HCT116 (cell line): Measurements from ENCODE around the gene SH3BP4. TPM values are rescaled to one million over a fixed set of nuclear protein-coding genes. Genes with fewer than 3 reads are reported as not detected.

Experiments
- ATAC-seq: fragments of 200-7000 bp; cut with Tn5 transposase; 2 replicates; pipeline ENCODE4 v1.9.1; 2020; ENCODE audit warnings: mild to moderate bottlenecking, moderate library complexity
- BruUV-seq: library from RNA; stranded (reverse); fragments of 400-500 nt; replicated peaks from 2 replicates; lab custom pipeline; 2021; lab: Mats Ljungman, UMichigan
- CTCF ChIA-PET: fragments of 300-600 bp; sonication (Branson Sonifier 250); formaldehyde crosslinking; loops from one replicate; lab custom pipeline; 2021; ENCODE audit warnings: antibody characterized with exemption; lab: Charles Lee
- POLR2A ChIA-PET: fragments of 300-600, 350-600 bp; sonication (Branson Sonifier 250); formaldehyde crosslinking; loops from one replicate; lab custom pipeline; 2021; ENCODE audit warnings: antibody characterized with exemption; lab: Charles Lee
- RAD21 ChIA-PET, 2 experiments: fragments of 300-600 bp; sonication (Branson Sonifier 250); formaldehyde crosslinking; loops; one replicate each; lab custom pipeline; 2023; ENCODE audit warnings: low total read pairs in 2 of 2; ENCODE audit not compliant: uncharacterized antibody in 2 of 2, unreplicated experiment in 2 of 2, low non-redundant PET in 1 of 2; lab: Charles Lee
- DNase-seq: peaks from one replicate; pipeline ENCODE4 v3.0.0-alpha.2; 2010; ENCODE audit warnings: low read depth, low spot score
- H2AFZ ChIP-seq: fragments of 200-600 bp; shearing (Covaris generic), sonication (generic); 2 replicates; pipeline ENCODE4 v1.6.1; 2017; ENCODE audit warnings: low read depth, mixed run types, mixed read lengths, antibody characterized with exemption, low read length; ENCODE audit not compliant: poor library complexity, severe bottlenecking
- H3K27ac ChIP-seq: 2 replicates; pipeline ENCODE4 v1.5.1; 2012; ENCODE audit warnings: low read depth, low read length
- H3K27me3 ChIP-seq: fragments of 200-600 bp; sonication (generic); 2 replicates; pipeline ENCODE4 v1.6.1; 2016; ENCODE audit warnings: mixed run types, low read length, mixed read lengths; ENCODE audit not compliant: insufficient read depth
- H3K36me3 ChIP-seq, 2 experiments: fragments of 200-500 bp in 1 of 2; fragments of 200-600 bp in 1 of 2; sonication (Bioruptor generic) in 1 of 2; sonication (generic) in 1 of 2; 2 replicates each; pipeline versions ENCODE4 v1.5.1 to v1.6.1; 2014 to 2016; ENCODE audit warnings: low read length in 2 of 2, inconsistent platforms in 1 of 2, mixed read lengths in 1 of 2, mixed run types in 1 of 2; ENCODE audit not compliant: insufficient read depth in 2 of 2, control insufficient read depth in 1 of 2
- H3K4me1 ChIP-seq, 2 experiments: fragments of 200-600 bp in 1 of 2; sonication (generic) in 1 of 2; 2 replicates each; pipeline versions ENCODE4 v1.5.1 to v1.6.1; 2012 to 2017; ENCODE audit warnings: low read length in 2 of 2, inconsistent platforms in 1 of 2, mild to moderate bottlenecking in 1 of 2, mixed read lengths in 1 of 2, mixed run types in 1 of 2, moderate library complexity in 1 of 2; ENCODE audit not compliant: insufficient read depth in 2 of 2, control insufficient read depth in 1 of 2
- H3K4me2 ChIP-seq: fragments of 200-600 bp; sonication (generic); 2 replicates; pipeline ENCODE4 v1.6.1; 2017; ENCODE audit warnings: mixed run types, low read length, mixed read lengths
- H3K4me3 ChIP-seq, 2 experiments: fragments of 200-600 bp in 1 of 2; sonication (generic) in 1 of 2; replicated peaks in 1 of 2; 2 replicates each; pipeline ENCODE4 v1.5.1; 2011 to 2016; ENCODE audit warnings: low read length in 2 of 2, control low read depth in 1 of 2, low read depth in 1 of 2, mild to moderate bottlenecking in 1 of 2, mixed read lengths in 1 of 2, mixed run types in 1 of 2
- H3K79me2 ChIP-seq: fragments of 200-600 bp; sonication (generic); 2 replicates; pipeline ENCODE4 v1.6.1; 2017; ENCODE audit warnings: mild to moderate bottlenecking, mixed run types, low read length, moderate library complexity, mixed read lengths; ENCODE audit not compliant: insufficient read depth
- H3K9ac ChIP-seq: fragments of 200-600 bp; sonication (generic); 2 replicates; pipeline ENCODE4 v1.6.1; 2016; ENCODE audit warnings: low read length, mixed read lengths
- H3K9me2 ChIP-seq: fragments of 200-600 bp; sonication (generic), shearing (Covaris generic); 2 replicates; pipeline ENCODE4 v1.6.1; 2017; ENCODE audit warnings: mixed run types, mild to moderate bottlenecking, moderate library complexity; ENCODE audit not compliant: insufficient read depth
- H3K9me3 ChIP-seq, 2 experiments: fragments of 200-500 bp in 1 of 2; fragments of 200-600 bp in 1 of 2; sonication (Bioruptor generic) in 1 of 2; sonication (generic) in 1 of 2; 2 replicates each; pipeline ENCODE4 v1.6.1; 2014 to 2017; ENCODE audit warnings: low read length in 2 of 2, mixed read lengths in 2 of 2, inconsistent platforms in 1 of 2, low read depth in 1 of 2, mild to moderate bottlenecking in 1 of 2, mixed run types in 1 of 2, moderate library complexity in 1 of 2; ENCODE audit not compliant: control insufficient read depth in 1 of 2, insufficient read depth in 1 of 2
- H4K20me1 ChIP-seq: fragments of 200-600 bp; sonication (generic), shearing (Covaris generic); 2 replicates; pipeline ENCODE4 v1.6.1; 2017; ENCODE audit warnings: mixed run types, mild to moderate bottlenecking, moderate library complexity; ENCODE audit not compliant: insufficient read depth
- CEBPB ChIP-seq: IDR thresholded peaks from 2 replicates; pipeline ENCODE4 v1.6.1; 2012; ENCODE audit warnings: low read depth
- CTCF ChIP-seq, 3 experiments: fragments of 200-600 bp in 1 of 3; sonication (generic) in 1 of 3; IDR thresholded peaks in 2 of 3; conservative IDR thresholded peaks in 1 of 3; 2 replicates each; pipeline ENCODE4 v1.5.1; 2012 to 2017; ENCODE audit warnings: low read depth in 2 of 3, low read length in 2 of 3, antibody characterized with exemption in 1 of 3, borderline replicate concordance in 1 of 3, control low read depth in 1 of 3, mild to moderate bottlenecking in 1 of 3, mixed read lengths in 1 of 3, mixed run types in 1 of 3, moderate library complexity in 1 of 3; ENCODE audit not compliant: insufficient read depth in 1 of 3
- ELF1 ChIP-seq: IDR thresholded peaks from 2 replicates; pipeline ENCODE4 v1.6.1; 2012; ENCODE audit warnings: low read depth, borderline replicate concordance
- EZH2 ChIP-seq: fragments of 200-600 bp; sonication (generic); IDR thresholded peaks from 2 replicates; pipeline ENCODE4 v1.6.1; 2017; ENCODE audit warnings: antibody characterized with exemption, mixed run types
- EZH2phosphoT487 ChIP-seq: fragments of 200-600 bp; IDR thresholded peaks from 2 replicates; pipeline ENCODE4 v1.6.1; 2018; ENCODE audit warnings: antibody characterized with exemption, borderline replicate concordance
- SIN3A ChIP-seq: IDR thresholded peaks from 2 replicates; pipeline ENCODE4 v1.6.1; 2012; ENCODE audit warnings: low read depth
- SRF ChIP-seq: IDR thresholded peaks from 2 replicates; pipeline ENCODE4 v1.6.1; 2012; ENCODE audit warnings: low read depth
- TCF7L2 ChIP-seq: IDR thresholded peaks from 2 replicates; pipeline ENCODE4 v1.7.0; 2011; ENCODE audit warnings: borderline replicate concordance, inconsistent platforms; ENCODE audit not compliant: insufficient read depth, insufficient read length; ENCODE audit errors: extremely low read depth
- ZBTB33 ChIP-seq: IDR thresholded peaks from 2 replicates; pipeline ENCODE4 v1.6.1; 2011; ENCODE audit warnings: mild to moderate bottlenecking, low read length, moderate library complexity; ENCODE audit not compliant: insufficient replicate concordance; ENCODE audit errors: extremely low read depth
- ZNF274 ChIP-seq: fragments of 200-500 bp; sonication (Bioruptor generic); IDR thresholded peaks from 2 replicates; pipeline ENCODE4 v1.6.1; 2014; ENCODE audit warnings: mild to moderate bottlenecking, low read depth, low read length, inconsistent platforms
- intact Hi-C: fragments of 100-400 bp; cut with micrococcal nuclease; formaldehyde crosslinking; loops from 2 replicates; pipeline ENCODE4 v1.10.0; 2022
- total RNA-seq: library from RNA; stranded (reverse); gene quantifications from one replicate; pipeline ENCODE4 v1.2.1, GENCODE V29; 2021; ENCODE audit not compliant: unreplicated experiment

Gene SH3BP4
- total RNA-seq, 1 experiment from 2014 or later = 32.9 TPM

- Histone ChIP-seq H3K9me3 (no peaks in the 10 kb centered on the region), H3K4me2 (no peak overlapping the region), H3K4me1 (no peaks in the 10 kb centered on the region), H3K36me3 (no peaks in the 10 kb centered on the region), H3K4me3 (no peak overlapping the region), H3K9me2 (no peaks in the 10 kb centered on the region), H2AFZ (no peak overlapping the region), H4K20me1 (no peaks in the 10 kb centered on the region), H3K27ac (no peak overlapping the region), H3K27me3 (no peaks in the 10 kb centered on the region), H3K79me2 (no peaks in the 10 kb centered on the region), H3K9ac (no peak overlapping the region)
- BruUV-seq = no TSS peak
- TF ChIP-seq EZH2 = no peak
- TF ChIP-seq CTCF (IDR thresholded peaks at IDR 0.05 in 2 of 3, conservative IDR thresholded peaks at IDR 0.05 in 1 of 3; ENCODE audit: borderline replicate concordance in 1 of 3, insufficient read depth in 1 of 3, low read depth in 2 of 3, low read length in 2 of 3) = no peak
- TF ChIP-seq ELF1 = no peak
- TF ChIP-seq CEBPB = no peak
- TF ChIP-seq EZH2phosphoT487 = no peak
- no peak for TF ChIP-seq SIN3A
- TF ChIP-seq ZNF274 = no peak
- no peak for TF ChIP-seq TCF7L2
- TF ChIP-seq ZBTB33 = no peak
- TF ChIP-seq SRF = no peak
- ChIA-PET POLR2A (no interaction called here), CTCF (no interaction called here), RAD21 (no interaction called here)
- intact Hi-C loops = no loop called here
- DNase-seq (no peak), ATAC-seq (no peak)
These were observed 41.6 kb upstream of the SH3BP4 start for GRCh38 chr2:234910186-234910679.
